ENCODE measurements around the gene GAA.

GRCh38 chr17:80061421-80061820 lies 40.0 kb upstream of the GAA start:
- TF ChIP-seq POLR2A (IDR thresholded peaks at IDR 0.05; ENCODE audit: control extremely low read depth in 1 of 2, low read depth in 2 of 2, low read length in 2 of 2) (no peak), EZH2 (IDR thresholded peaks at IDR 0.05; ENCODE audit: low read depth, low read length, severe bottlenecking) (no peak)
